K562 (cell line): ENCODE data around the gene DHX58. TPM values are rescaled to one million over a fixed set of nuclear protein-coding genes. Genes with fewer than 3 reads are reported as not detected.

Experiments
- ADNP ChIP-seq: fragments of 200-800 bp; sonication (Bioruptor generic); IDR thresholded peaks from 2 replicates; pipeline ENCODE4 v1.6.1; 2016; ENCODE audit warnings: missing genetic modification characterization, missing compliant biosample characterization
- CCNT2 ChIP-seq: IDR thresholded peaks from 2 replicates; pipeline ENCODE4 v1.6.1; 2011; ENCODE audit warnings: borderline replicate concordance, low read depth, mild to moderate bottlenecking, moderate library complexity, mixed read lengths, low read length; ENCODE audit not compliant: insufficient read length; ENCODE audit errors: extremely low read depth
- ERF ChIP-seq: fragments of 450-650 bp; formaldehyde crosslinking; IDR thresholded peaks from 2 replicates; pipeline ENCODE4 v1.4.0; 2020; ENCODE audit warnings: mild to moderate bottlenecking, mixed read lengths
- KDM5B ChIP-seq: fragments of 200-600 bp; sonication (generic); IDR thresholded peaks from 2 replicates; pipeline ENCODE4 v1.6.1; 2012; ENCODE audit warnings: low read depth, mild to moderate bottlenecking, moderate library complexity, low read length, control low read depth, inconsistent platforms; ENCODE audit not compliant: insufficient replicate concordance
- NCOA4 ChIP-seq: fragments of 450-650 bp; IDR thresholded peaks from 2 replicates; pipeline ENCODE4 v1.6.1; 2018; ENCODE audit warnings: mild to moderate bottlenecking; ENCODE audit not compliant: partially characterized antibody
- NFIC ChIP-seq: fragments of 450-650 bp; IDR thresholded peaks from 2 replicates; pipeline ENCODE4 v1.6.1; 2017; ENCODE audit warnings: mild to moderate bottlenecking, inconsistent platforms
- PURB ChIP-seq: sonication (generic); formaldehyde crosslinking; IDR thresholded peaks from 2 replicates; pipeline ENCODE4 v1.9.0; 2021; ENCODE audit warnings: low read depth, mild to moderate bottlenecking, missing genetic modification reagents
- SNRNP70 ChIP-seq: fragments of 200-400 bp; formaldehyde crosslinking; optimal IDR thresholded peaks from 2 replicates; pipeline ENCODE3; 2017; ENCODE audit warnings: low read depth, low read length
- TAF1 ChIP-seq: IDR thresholded peaks from 2 replicates; pipeline ENCODE4 v1.6.1; 2011; ENCODE audit warnings: mild to moderate bottlenecking, low read length, moderate library complexity; ENCODE audit not compliant: insufficient read depth, control insufficient read depth, severe bottlenecking; ENCODE audit errors: extremely low read depth
- USF1 ChIP-seq: sonication (generic); formaldehyde crosslinking; IDR thresholded peaks from 2 replicates; pipeline ENCODE4 v1.9.0; 2022; ENCODE audit warnings: mild to moderate bottlenecking, missing genetic modification reagents
- VEZF1 ChIP-seq: fragments of 200-800 bp; sonication (Bioruptor generic); IDR thresholded peaks from 2 replicates; pipeline ENCODE4 v1.6.1; 2017; ENCODE audit warnings: missing genetic modification characterization, missing compliant biosample characterization
- polyA plus RNA-seq, 8 experiments: library from polyadenylated mRNA; depleted of rRNA in 4 of 8; stranded (reverse) in 5 of 8; unstranded in 3 of 8; fragments of >200 nt; fragmentation: Nextera tagmentation in 2 of 8; fragmentation: Illumina TruSeq in 1 of 8; extraction: Ambion mirVana in 2 of 8; extraction: Trizol in 1 of 8; gene quantifications; 2 replicates each; pipeline versions ENCODE4 v1.2.1 to v1.2.3, GENCODE V29; 2011 to 2014; ENCODE audit warnings: inconsistent platforms in 1 of 8, missing spikeins in 1 of 8
- total RNA-seq, 7 experiments: library from RNA; depleted of rRNA in 6 of 7; stranded (reverse); fragments of >200 nt in 6 of 7; fragmentation: Illumina TruSeq in 2 of 7; extraction: Trizol in 2 of 7; gene quantifications; 2 replicates each; pipeline versions ENCODE4 v1.2.1 to v1.2.3, GENCODE V29; 2011 to 2021; ENCODE audit warnings: low replicate concordance in 1 of 7

DHX58 gene
- total and polyA plus RNA-seq, 9 of the 15 experiments (the other 6 are each of a cell fraction or from before 2014, with no cell fraction given): 0.15 to 3.0 (median 1.4) TPM

DNA sequence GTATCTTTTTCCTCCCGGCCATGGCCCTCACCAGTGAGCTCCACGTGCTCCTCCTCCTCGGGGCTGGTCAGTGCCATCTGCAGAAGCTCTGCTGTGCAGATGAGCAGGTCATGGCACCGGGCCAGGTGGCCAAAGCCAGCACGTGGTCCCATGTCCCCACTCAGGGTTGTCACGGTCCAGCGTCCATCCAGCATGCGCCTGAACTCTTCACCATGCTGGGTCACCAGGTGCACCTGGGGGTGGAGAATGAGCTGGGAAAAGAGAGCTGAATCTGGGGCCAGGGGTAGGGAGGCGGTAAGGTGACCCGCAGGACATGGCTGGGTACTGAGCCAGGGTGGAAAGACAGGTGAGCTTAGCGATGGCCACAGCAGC is 1.3 kb downstream of the DHX58 start (continued):
- TF ChIP-seq VEZF1 (CRISPR knock-in tag) (no peak), KDM5B (no peak), PURB (CRISPR knock-in tag) (no peak), NFIC (peak; percentile 81), NCOA4 (no peak), ADNP (no peak), USF1 (CRISPR knock-in tag) (peak; percentile 20; the same call in 1 of the 2 replicates), SNRNP70 (no peak), CCNT2 (no peak), TAF1 (no peak), ERF (no peak)
